ENCODE results near the gene PYM1. TPM values are rescaled to one million over a fixed set of nuclear protein-coding genes. Genes with fewer than 3 reads are reported as not detected.

Gene PYM1
- total RNA-seq, 2 experiments from 2014 or later = 46.7 to 56.4 TPM

GRCh38 chr12:55963760-55964159 is 36.1 kb upstream of the PYM1 start:
- peaks cover 19% of the 10 kb centered on the region for H3K4me1 Mint-ChIP-seq
- no peaks in the 10 kb centered on the region for H3K9me3 Mint-ChIP-seq (ENCODE audit: low read depth)
- DNase-seq (no peak), ATAC-seq (no peak)
- H3K27ac Mint-ChIP-seq = no peak overlapping the region
- H3K27me3 Mint-ChIP-seq = no peaks in the 10 kb centered on the region
- H3K36me3 Mint-ChIP-seq = peaks cover 9% of the 10 kb centered on the region
- CTCF ChIA-PET = no interaction called here
- H3K4me3 Mint-ChIP-seq = no peak overlapping the region

DNA sequence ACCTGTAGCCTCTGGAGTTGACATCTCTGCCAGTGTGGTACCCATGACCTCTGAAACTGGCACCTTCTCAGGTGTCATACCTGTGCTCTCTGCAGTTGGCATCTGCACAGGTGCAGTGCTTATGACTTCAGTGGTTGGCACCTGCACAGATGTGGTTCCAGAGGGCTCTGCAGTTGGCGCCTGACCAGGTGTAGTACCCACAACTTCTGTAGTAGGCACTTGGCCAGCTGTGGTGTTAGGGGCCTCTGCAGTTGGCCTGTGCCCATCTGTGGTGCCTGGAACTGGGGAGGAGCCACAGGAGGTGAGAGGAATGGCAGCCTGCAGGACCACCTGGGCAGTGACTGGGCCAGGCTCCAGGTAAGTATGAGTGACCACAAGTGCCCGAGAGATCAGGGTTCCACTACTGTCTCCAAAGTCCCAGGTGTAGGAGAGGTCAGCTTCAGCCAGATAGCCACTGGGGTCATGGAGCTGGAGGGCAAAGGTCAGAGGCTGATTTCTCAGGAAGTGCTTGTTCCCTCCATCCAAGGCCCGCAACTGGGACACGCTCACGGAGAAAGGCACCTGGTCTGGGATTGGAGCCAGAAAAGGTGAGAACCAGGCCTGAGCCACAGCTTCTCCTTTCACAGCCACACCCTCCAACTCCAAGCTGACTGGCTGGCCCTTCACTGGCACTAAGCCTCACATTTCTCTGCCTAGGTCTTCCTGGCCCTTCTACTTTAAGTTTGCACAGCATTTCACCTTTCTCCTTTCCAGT is 29.6 kb upstream of the PYM1 start:
- H3K9me3 Mint-ChIP-seq (ENCODE audit: low read depth) = no peaks in the 10 kb centered on the region
- no peak overlapping the region for H3K27ac Mint-ChIP-seq
- CTCF ChIA-PET = interaction anchor here (0.9 to 2.2 kb wide), 7 partner anchors 17 to 219 kb away, joined by 3 to 5 read pairs (median 5); partner anchors contain the start of gene RAB5B
- peaks cover 15% of the 10 kb centered on the region for H3K36me3 Mint-ChIP-seq
- H3K27me3 Mint-ChIP-seq = no peaks in the 10 kb centered on the region
- DNase-seq = no peak
- ATAC-seq = no peak
- no peak overlapping the region for H3K4me3 Mint-ChIP-seq
- H3K4me1 Mint-ChIP-seq = no peaks in the 10 kb centered on the region

GRCh38 chr12:55955800-55956508 is 28.3 kb upstream of the PYM1 start:
- Mint-ChIP-seq H3K4me1 (no peaks in the 10 kb centered on the region), H3K36me3 (peaks cover 24% of the 10 kb centered on the region), H3K4me3 (no peak overlapping the region), H3K27me3 (no peaks in the 10 kb centered on the region), H3K9me3 (ENCODE audit: low read depth) (no peaks in the 10 kb centered on the region), H3K27ac (peak overlapping the region; percentile 22)
- CTCF ChIA-PET = interaction anchor here (0.9 to 1.8 kb wide), 8 partner anchors 11 to 215 kb away, joined by 3 to 5 read pairs (median 3); partner anchors contain the start of gene RAB5B
- ATAC-seq (peak; percentile 69), DNase-seq (no peak)

- CTCF ChIA-PET = interaction anchor here (0.9 to 1.4 kb wide), 4 partner anchors 11 to 34 kb away, joined by 3 to 4 read pairs (median 3); partner anchors contain the start of gene RAB5B
- Mint-ChIP-seq H3K4me3 (no peak overlapping the region), H3K27me3 (no peaks in the 10 kb centered on the region), H3K9me3 (ENCODE audit: low read depth) (no peaks in the 10 kb centered on the region), H3K4me1 (no peaks in the 10 kb centered on the region), H3K27ac (no peak overlapping the region), H3K36me3 (peaks cover 24% of the 10 kb centered on the region)
- DNase-seq (no peak), ATAC-seq (no peak)
Observed at GRCh38 chr12:55955344-55955743, 27.6 kb upstream of the PYM1 start.

DNA sequence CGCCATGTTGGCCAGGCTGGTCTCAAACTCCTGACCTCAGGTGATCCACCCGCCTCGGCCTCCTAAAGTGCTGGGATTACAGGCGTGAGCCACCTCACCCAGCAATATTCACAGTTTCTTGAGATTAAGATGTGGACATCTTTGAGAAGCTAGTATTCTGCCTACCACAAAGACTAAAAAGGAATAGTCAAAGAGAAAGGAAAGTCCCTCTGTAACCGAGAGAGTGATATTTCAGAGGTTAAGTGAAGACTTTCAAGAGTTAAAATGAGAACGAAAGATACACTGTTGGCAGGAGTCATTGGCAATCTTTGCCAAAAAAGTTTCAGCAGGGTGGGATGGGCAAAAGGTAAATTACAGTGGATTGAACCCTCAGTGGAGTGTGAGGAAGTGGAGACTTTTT is 18.9 kb upstream of the PYM1 start:
- ATAC-seq (no peak), DNase-seq (no peak)
- Mint-ChIP-seq H3K9me3 (ENCODE audit: low read depth) (no peaks in the 10 kb centered on the region), H3K4me1 (peaks cover 20% of the 10 kb centered on the region), H3K27me3 (no peaks in the 10 kb centered on the region), H3K4me3 (no peak overlapping the region), H3K36me3 (peaks cover 58% of the 10 kb centered on the region), H3K27ac (peak overlapping the region; percentile 9)
- CTCF ChIA-PET = no interaction called here

GRCh38 chr12:55942577-55943136 is 15.0 kb upstream of the PYM1 start:
- DNase-seq (no peak), ATAC-seq (no peak)
- no peaks in the 10 kb centered on the region for H3K9me3 Mint-ChIP-seq (ENCODE audit: low read depth)
- H3K36me3 Mint-ChIP-seq = peaks cover 79% of the 10 kb centered on the region
- H3K4me1 Mint-ChIP-seq = peaks cover 48% of the 10 kb centered on the region
- CTCF ChIA-PET = interaction anchor here (10.2 kb wide), 1 partner anchor 15 kb away, joined by 121 read pairs; the partner anchor contains the start of genes DGKA and PYM1
- no peak overlapping the region for H3K4me3 Mint-ChIP-seq
- no peaks in the 10 kb centered on the region for H3K27me3 Mint-ChIP-seq
- peak overlapping the region; percentile 34 for H3K27ac Mint-ChIP-seq

GRCh38 chr12:55942055-55942454 is 14.4 kb upstream of the PYM1 start:
- H3K36me3 Mint-ChIP-seq = peaks cover 79% of the 10 kb centered on the region
- CTCF ChIA-PET = interaction anchor here (10.2 kb wide), 1 partner anchor 14 kb away, joined by 121 read pairs; the partner anchor contains the start of genes DGKA and PYM1
- no peaks in the 10 kb centered on the region for H3K27me3 Mint-ChIP-seq
- no peaks in the 10 kb centered on the region for H3K9me3 Mint-ChIP-seq (ENCODE audit: low read depth)
- DNase-seq = no peak
- H3K4me1 Mint-ChIP-seq = peaks cover 50% of the 10 kb centered on the region
- no peak overlapping the region for H3K27ac Mint-ChIP-seq
- ATAC-seq = no peak
- H3K4me3 Mint-ChIP-seq = no peak overlapping the region

DNA sequence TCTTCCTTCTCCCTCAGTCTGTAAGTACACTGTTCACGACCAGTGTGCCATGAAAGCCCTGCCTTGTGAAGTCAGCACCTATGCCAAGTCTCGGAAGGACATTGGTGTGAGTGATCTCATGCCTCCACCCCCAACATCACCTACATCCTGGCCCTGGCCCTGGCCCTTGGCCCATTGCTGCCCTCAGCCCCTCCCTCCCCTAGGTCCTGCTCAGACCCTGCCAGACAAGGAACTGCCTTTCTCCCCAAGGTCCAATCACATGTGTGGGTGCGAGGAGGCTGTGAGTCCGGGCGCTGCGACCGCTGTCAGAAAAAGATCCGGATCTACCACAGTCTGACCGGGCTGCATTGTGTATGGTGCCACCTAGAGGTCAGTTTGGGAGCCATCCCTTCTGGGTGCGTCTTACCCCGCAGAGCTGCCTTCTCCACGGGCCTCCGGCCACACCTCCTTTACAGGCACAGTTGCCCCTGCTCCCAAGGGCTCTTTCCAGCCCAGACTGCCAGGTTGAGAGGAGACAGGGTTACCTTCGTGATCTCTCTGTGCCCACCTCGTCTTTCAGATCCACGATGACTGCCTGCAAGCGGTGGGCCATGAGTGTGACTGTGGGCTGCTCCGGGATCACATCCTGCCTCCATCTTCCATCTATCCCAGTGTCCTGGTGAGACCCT is 12.5 kb upstream of the PYM1 start:
- peak overlapping the region; percentile 58 for H3K27ac Mint-ChIP-seq
- peaks cover 75% of the 10 kb centered on the region for H3K36me3 Mint-ChIP-seq
- ATAC-seq (peak; percentile 95), DNase-seq (peak; percentile 91)
- CTCF ChIA-PET = interaction anchor here (0.6 to 10.2 kb wide), 35 partner anchors 9 to 947 kb away, joined by 3 to 121 read pairs (median 4); partner anchors contain the start of genes BLOC1S1, DGKA, DNAJC14 and ORMDL2
- H3K4me3 Mint-ChIP-seq = no peak overlapping the region
- H3K9me3 Mint-ChIP-seq (ENCODE audit: low read depth) = no peaks in the 10 kb centered on the region
- H3K4me1 Mint-ChIP-seq = peaks cover 63% of the 10 kb centered on the region
- no peaks in the 10 kb centered on the region for H3K27me3 Mint-ChIP-seq

DNA sequence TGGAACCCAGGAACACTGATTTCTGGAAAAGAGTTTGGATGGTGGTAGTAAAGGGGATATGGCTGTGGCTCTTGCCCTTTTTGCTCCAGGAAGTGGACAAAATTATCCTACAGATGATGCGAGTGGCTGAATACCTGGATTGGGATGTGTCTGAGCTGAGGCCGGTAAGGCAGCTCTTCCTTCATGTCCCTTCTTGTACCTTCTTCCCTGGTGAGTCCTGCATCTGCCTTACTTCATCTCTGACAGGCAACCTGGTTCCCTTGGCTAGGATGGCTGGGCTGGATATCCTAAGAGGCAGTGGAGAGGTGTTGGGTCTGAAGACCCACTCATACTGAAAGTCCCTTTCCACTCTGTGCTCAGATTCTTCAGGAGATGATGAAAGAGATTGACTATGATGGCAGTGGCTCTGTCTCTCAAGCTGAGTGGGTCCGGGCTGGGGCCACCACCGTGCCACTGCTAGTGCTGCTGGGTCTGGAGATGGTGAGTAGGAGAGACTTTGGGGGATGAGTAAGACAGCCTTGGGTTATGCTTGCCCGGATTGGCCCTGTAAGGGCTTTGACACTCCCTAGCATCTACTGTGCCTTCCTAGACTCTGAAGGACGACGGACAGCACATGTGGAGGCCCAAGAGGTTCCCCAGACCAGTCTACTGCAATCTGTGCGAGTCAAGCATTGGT is 11.3 kb upstream of the PYM1 start:
- no peaks in the 10 kb centered on the region for H3K27me3 Mint-ChIP-seq
- H3K4me1 Mint-ChIP-seq = peaks cover 71% of the 10 kb centered on the region
- no peaks in the 10 kb centered on the region for H3K9me3 Mint-ChIP-seq (ENCODE audit: low read depth)
- CTCF ChIA-PET = interaction anchor here (0.6 to 10.2 kb wide), 20 partner anchors 10 to 200 kb away, joined by 3 to 121 read pairs (median 4); partner anchors contain the start of genes DGKA, DNAJC14, ORMDL2 and PYM1
- DNase-seq = no peak
- ATAC-seq = no peak
- H3K4me3 Mint-ChIP-seq = no peak overlapping the region
- peaks cover 72% of the 10 kb centered on the region for H3K36me3 Mint-ChIP-seq
- H3K27ac Mint-ChIP-seq = peak overlapping the region; percentile 58

DNA sequence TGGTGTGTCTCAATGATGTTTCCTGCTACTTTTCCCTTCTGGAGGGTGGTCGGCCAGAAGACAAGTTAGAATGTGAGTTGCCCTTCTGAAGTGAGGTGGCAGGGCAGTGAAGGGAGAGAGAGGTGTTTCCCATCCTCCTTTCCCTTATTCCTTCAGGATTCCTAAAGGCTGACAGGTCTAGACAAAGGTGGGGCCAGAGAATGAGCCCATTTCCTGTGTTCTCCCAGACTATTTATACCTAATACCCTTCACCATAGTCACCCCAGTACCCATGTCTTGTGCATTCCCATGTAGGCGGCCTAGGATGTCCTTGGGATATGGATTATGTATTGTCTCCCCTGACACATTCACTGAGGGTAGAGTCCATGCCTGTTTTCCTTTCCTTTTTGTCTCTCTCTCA is 10.3 kb upstream of the PYM1 start:
- Mint-ChIP-seq H3K4me3 (no peak overlapping the region), H3K27ac (peak overlapping the region; percentile 26), H3K4me1 (peaks cover 79% of the 10 kb centered on the region), H3K9me3 (ENCODE audit: low read depth) (no peaks in the 10 kb centered on the region), H3K36me3 (peaks cover 72% of the 10 kb centered on the region), H3K27me3 (no peaks in the 10 kb centered on the region)
- DNase-seq = no peak
- CTCF ChIA-PET = interaction anchor here (0.9 to 10.2 kb wide), 7 partner anchors 10 to 199 kb away, joined by 3 to 121 read pairs (median 6); partner anchors contain the start of genes DGKA, PYM1 and RAB5B
- ATAC-seq = no peak

DNA sequence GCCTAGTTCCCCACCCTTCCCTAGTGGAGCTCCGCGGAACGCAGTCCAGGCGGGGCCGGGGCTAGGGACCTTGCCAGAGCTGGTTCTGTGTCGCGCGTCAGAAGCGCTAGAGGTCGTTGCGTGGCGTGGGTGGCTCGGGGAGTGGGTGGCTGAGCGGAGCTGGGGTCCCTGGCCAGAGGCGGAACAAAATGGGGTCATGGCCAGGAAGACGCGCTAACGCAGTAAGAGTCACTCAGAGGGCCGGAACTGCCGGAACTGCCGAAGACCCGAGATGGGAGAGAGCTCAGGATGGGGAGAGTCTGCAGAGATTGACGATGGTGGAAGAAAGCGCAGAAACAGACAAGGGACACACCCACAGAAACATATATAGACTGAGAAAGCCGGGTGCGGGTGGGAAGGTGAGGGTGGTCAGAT is 8.1 kb upstream of the PYM1 start:
- ATAC-seq (no peak), DNase-seq (no peak)
- Mint-ChIP-seq H3K9me3 (ENCODE audit: low read depth) (no peaks in the 10 kb centered on the region), H3K36me3 (peaks cover 65% of the 10 kb centered on the region), H3K27ac (peak overlapping the region; percentile 84), H3K4me1 (peaks cover 82% of the 10 kb centered on the region), H3K4me3 (peak overlapping the region; percentile 56), H3K27me3 (no peaks in the 10 kb centered on the region)
- CTCF ChIA-PET = interaction anchor here (1.1 to 10.2 kb wide), 6 partner anchors 8 to 196 kb away, joined by 4 to 121 read pairs (median 6); partner anchors contain the start of genes DGKA and PYM1

- no peak for DNase-seq
- H3K4me3 Mint-ChIP-seq = peak overlapping the region; percentile 56
- no peak for ATAC-seq
- peak overlapping the region; percentile 84 for H3K27ac Mint-ChIP-seq
- CTCF ChIA-PET = interaction anchor here (1.0 to 10.2 kb wide), 9 partner anchors 7 to 255 kb away, joined by 3 to 121 read pairs (median 4); partner anchors contain the start of genes DGKA, PYM1, RAB5B and SMARCC2
- H3K4me1 Mint-ChIP-seq = peaks cover 82% of the 10 kb centered on the region
- H3K36me3 Mint-ChIP-seq = peaks cover 56% of the 10 kb centered on the region
- no peaks in the 10 kb centered on the region for H3K27me3 Mint-ChIP-seq
- no peaks in the 10 kb centered on the region for H3K9me3 Mint-ChIP-seq (ENCODE audit: low read depth)
Observed at GRCh38 chr12:55934773-55935172, 7.1 kb upstream of the PYM1 start.

All from activated CD8-positive, alpha-beta memory T cell treated with anti-CD3 and anti-CD28 coated beads, Interleukin-2, amount 10 ng/mL, durations not matched to agents 7 days and 5 days (primary cell).